Right lobe of liver (tissue), 4 donors: ENCODE data around the gene CCDC148.

Source experiments
- POLR2A ChIP-seq: fragments of 450-650 bp; IDR thresholded peaks from one replicate; pipeline ENCODE4 v1.6.1; 2017; ENCODE audit warnings: antibody characterized with exemption, mild to moderate bottlenecking
- TF ChIP-seq, protein P1 (sequence below), 4 donors: fragments of 200-600 bp in 3 of 4; fragments of 450-650 bp in 1 of 4; IDR thresholded peaks; one replicate each; pipeline versions ENCODE4 v1.5.1 to v1.8.0; 2016 to 2022; ENCODE audit warnings: antibody characterized with exemption in 4 of 4, mild to moderate bottlenecking in 2 of 4
- donor health status: DM: no; HTN: no; CAD: no.
- donor health status: DM: no; HTN: no; CAD: no.
- donor health status: DM: no; HTN: yes; CAD: no.

- TF ChIP-seq, protein P1, sequence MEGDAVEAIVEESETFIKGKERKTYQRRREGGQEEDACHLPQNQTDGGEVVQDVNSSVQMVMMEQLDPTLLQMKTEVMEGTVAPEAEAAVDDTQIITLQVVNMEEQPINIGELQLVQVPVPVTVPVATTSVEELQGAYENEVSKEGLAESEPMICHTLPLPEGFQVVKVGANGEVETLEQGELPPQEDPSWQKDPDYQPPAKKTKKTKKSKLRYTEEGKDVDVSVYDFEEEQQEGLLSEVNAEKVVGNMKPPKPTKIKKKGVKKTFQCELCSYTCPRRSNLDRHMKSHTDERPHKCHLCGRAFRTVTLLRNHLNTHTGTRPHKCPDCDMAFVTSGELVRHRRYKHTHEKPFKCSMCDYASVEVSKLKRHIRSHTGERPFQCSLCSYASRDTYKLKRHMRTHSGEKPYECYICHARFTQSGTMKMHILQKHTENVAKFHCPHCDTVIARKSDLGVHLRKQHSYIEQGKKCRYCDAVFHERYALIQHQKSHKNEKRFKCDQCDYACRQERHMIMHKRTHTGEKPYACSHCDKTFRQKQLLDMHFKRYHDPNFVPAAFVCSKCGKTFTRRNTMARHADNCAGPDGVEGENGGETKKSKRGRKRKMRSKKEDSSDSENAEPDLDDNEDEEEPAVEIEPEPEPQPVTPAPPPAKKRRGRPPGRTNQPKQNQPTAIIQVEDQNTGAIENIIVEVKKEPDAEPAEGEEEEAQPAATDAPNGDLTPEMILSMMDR (IDR thresholded peaks at IDR 0.05) = no peak
- TF ChIP-seq POLR2A = no peak
These were observed 214.3 kb downstream of the CCDC148 start for GRCh38 chr2:158242280-158242679.
